Measurements from ENCODE around the gene PIK3R3.

The PIK3R3 gene

DNA sequence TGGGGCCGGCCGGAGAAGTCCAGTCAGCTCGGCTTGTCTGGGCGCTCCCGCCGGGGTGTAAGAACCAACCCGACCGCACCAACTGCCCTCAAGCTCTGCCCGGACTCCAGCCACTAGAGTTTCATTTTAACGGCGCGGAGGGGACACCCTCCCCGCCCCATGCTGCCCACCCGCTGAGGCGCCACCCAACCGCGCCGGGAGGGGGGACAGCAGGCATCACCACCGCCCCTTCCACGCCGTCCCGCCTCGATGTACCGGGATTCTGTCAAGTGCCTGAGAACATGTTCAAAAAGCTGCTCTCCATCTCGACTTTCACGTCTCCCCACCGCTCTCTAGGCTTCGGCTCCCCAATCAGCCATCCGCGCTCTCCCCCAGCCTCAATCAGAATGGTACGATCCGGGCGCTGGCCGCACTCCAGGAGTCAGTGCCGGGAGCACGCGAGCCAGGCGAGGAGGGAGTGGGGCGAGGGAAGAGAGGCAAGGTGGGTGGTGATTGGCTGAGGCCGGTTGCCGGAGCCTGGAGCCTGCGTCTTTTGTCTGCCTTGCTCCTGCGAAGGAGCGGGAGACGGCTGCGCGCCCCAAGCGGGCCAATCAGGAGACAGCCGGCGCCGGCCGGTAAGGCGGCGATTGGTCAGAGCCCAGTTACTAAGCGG, at the start of gene PIK3R3:
Gene PIK3R3 (minus strand): TSS at position 101 of the 652 bp plus-strand sequence. CDS start 677 bp downstream, outside the sequence.
- peak; percentile 83 for DNase-seq

DNA sequence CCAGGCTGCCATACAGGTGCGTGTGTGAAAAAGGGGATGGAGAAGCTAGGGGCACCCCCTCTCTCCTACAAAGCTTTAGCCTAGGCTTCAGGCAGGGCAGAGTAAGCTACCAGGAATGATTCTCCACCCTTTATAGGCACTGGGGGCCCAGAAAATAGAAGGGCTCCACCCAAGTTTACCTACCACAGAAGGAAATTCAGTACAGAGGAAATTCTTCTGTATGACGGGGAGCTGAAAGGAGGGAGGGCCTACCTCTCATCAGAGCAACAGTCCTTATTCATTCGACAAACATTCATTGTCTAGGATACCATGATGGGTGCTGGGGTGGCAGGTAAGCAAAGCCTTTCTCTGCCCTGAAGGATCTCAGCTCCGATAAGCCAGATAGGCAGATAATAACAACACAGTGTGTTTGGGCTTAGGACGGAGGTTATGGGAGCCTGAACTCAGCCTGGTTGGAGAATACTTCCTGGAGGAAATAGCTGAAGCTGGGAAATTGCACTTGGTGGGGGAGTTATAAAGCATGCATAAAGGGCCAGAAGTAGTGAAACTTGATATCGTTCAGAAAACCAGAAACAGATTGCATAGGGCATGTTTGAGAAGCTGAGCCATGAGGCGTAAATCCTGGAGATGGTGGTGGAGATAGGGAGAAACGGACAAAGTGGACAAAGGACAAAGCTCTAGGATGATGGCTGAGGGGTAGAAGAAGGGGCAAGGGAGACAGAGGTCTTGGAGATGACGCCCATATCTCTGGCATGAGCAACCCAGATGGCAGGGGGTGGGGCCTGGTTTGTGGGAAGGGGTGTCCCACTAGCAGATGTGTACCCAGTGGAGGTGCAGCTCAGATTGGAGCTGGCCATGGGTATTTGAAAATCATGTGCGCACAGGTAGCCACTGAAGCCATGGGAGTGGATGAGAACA, 49.2 kb upstream of the PIK3R3 start:
- no peak for DNase-seq

DNA sequence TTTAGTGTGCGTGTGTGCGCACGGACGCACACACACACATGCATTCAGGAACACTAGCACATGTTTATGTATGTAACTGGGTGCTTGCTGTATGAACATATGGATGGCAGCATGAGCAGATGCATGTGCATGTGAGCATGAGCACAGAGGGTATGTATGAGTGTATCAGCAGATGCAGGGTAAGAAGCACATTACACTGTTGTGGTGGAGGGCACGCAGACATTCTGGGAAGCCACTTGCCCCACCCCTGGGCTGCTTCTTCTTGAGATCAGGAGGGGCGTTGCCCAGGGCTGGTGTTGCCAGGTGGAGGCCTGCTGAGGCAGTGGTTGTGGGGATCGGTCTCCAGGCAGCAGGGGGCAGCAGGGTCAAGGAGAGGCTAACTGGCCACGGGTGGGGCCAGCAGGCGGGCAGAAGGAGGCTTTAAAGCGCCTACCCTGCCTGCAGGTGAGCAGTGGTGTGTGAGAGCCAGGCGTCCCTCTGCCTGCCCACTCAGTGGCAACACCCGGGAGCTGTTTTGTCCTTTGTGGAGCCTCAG, 47.7 kb upstream of the PIK3R3 start:
- no peak for DNase-seq

DNA sequence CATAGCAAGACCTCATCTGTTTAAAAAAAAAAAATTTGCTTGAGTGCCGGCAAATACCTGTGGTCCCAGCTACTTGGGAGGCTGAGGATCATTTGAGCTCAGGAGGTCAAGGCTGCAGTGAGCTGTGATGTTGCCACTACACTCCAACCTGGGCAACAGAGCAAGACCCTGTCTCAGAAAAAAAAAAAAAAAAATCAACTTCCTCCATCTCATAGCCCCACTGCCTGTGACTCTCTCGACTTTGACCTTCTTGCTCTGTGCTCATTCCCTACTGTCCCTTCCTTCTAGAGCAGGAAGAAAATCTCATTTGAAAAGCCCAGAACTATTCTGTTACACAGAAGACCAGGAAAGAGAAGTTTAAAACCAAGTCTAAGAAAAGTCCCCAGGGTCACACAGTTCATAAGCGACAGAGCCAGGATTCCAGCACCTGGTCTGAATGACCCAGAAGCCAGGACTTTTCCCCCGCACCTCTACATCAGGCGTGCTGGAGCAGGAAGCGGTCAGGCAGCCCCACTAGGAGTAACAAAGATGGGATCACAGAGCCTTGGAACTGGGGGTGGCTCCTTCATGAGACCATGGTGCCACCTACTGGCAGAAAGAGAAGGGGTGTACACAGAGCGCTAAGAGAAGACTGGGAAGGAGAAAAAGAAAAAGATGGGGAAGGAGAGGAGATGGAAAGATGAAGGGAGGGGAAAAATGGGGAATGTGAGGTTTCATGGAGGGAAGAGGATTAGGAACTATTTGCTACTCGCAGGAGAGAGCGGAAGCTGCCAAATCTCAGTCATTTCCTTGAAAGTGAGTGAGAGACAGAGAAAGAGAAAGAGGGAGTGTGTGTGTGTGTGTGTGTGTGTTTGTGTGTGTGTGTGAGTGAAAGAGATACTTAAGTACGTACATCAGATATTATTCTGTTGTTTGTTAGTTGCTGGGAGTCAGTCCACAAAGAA, 47.0 kb upstream of the PIK3R3 start:
- DNase-seq = peak; percentile 40

DNA sequence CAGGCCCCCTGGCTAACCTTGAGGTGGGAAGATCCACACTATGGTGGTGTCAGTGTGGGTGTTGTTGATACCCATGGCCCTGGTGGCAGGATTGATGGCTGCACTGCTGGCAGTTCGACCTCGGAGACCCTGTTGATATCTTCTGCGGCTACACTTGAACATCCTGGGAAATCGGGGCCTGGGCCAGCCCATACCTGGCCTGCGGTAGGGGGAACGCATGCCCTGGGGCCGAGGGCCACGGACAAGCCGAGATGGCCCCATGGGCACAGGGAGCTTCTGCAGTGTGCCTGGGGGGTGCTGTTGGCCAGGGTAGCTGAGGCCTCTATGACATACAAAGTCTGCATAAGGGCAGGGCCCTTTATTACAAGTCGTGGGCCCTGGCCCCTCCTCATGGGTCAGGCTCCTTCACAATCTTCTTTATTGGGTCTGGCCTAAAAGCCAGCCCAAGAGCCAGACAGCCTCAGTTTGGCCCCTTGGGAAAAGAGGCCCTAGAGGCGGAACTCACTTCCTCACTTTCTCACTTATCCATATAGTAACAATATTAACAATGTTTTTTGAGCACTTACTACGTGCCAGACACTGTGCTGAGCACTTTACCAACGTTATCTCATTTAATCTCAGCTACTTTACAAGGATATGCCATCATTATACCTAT, 43.9 kb upstream of the PIK3R3 start, which contains the start of gene P3R3URF:
Gene P3R3URF (minus strand): TSS at position 278 of the 655 bp plus-strand sequence. CDS start 17 bp downstream, at position 261.
- no peak for DNase-seq

DNA sequence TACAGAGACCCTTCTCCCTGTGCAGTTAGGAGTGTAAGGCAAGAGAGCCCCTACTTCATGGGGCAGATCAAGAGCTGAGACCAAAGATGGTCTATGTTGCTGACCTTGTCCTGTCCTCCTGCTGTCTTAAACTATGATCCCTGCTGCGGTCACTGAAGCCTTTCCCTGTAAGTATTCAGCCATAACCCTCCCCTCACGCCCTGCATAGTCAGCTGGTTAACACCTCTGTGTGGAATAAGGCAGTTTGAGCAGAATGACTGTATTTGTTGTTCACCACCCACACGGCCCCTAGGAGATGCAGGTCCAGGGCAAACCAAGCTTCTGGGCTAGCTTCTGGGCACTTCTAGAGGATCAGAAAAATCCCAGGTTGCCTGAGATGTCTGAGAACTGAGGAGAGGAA, 42.8 kb upstream of the PIK3R3 start:
- DNase-seq = no peak

DNA sequence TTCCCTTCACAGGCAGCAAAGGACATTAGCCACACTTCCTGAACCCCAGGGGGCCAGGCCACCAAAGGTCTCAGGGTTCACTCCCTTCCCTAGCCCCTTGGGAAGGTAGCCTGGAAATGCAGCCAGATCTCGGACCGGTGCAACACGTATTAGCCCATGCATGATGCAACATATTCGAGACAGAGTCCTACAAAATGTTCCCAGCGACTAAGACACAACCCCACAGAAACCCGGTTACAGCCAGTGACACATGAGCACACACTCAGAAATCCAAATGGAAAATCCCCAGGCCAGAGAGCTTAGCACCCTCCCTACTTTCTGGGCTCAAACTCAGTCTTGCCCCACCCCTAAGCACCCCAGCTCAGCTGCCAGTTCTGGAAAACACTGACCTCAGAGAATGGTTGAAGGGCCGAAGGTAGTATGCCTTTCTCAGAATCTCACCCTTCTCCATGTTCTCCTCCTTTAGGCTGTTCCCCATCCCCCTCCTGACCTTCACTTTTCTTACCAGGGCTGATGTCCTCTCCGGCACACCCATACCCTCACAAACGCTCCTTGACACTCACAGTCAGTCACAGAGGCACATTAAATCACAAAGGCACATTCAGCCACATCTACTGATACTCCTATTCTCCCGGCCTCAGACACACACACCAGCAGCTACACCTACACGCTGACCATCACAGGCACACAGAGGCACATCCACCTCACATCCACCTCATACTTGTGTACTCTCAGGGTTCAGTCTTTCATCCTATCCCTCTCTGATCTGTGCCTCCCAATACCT, 42.2 kb upstream of the PIK3R3 start, which contains the start of gene TSPAN1:
Gene TSPAN1 (plus strand): TSS at position 640 of the 784 bp plus-strand sequence. CDS start 6,021 bp downstream, outside the sequence.
- no peak for DNase-seq

DNA sequence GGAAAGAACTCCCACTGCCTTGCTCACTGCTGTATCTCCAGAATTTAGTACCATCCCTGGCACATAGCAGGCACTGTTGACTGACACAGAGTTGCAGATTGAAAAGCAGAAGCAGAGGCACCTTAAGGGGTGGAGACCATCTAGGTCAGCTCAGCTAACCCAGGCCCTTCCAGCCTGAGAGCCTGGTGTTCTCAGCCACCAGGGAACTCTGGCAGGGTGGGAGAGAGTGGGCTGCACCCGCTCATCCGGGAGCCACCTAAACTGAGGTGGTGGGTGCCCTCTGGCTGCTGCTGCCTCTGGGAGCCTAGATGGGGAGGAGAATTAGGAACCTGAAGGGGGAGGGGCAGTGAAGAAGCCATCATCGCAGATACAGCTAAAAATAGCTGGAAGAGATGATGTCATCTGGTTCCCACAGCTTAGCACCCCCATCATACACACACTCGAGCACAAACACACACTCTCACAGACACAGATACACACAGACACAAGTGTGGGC, 41.0 kb upstream of the PIK3R3 start:
- DNase-seq = no peak

DNA sequence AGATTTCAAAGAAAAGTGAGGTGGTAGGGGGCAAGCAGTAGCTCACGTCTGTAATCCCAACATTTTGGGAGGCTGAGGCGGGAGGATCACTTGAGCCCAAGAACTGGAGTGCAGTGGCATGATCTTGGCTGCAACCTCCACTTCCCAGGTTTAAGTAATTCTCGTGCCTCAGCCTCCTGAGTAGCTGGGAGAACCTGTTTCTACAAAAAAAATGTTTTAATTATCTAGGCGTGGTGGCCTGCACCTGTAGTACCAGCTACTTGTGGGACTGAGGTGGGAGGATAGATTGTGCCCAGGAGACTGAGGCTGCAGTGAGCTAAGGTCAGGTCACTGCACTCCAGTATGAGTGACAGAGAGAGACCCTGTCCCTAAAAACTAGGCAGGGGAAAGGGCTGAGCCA, 39.9 kb upstream of the PIK3R3 start:
- DNase-seq = no peak

DNA sequence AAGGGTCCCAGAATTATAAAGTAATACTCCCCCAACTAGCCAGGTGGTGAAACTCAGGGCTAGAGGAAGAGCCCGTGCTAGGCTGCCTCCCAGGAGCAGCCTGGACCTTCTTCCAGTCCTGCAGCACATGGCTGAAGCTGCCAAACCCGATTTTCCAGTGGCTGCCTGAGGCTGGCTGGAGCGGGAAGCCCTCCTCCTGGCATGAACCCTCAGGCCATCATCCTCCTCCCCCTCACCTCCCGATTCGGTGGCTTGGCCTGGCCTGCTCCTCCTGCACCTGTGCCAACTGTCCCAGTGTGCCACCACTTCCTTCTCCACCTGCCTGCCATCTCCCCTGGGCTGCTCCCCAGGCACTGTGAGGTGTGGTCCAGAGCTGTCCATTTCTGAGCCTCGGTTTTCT, 39.4 kb upstream of the PIK3R3 start:
- DNase-seq = no peak

DNA sequence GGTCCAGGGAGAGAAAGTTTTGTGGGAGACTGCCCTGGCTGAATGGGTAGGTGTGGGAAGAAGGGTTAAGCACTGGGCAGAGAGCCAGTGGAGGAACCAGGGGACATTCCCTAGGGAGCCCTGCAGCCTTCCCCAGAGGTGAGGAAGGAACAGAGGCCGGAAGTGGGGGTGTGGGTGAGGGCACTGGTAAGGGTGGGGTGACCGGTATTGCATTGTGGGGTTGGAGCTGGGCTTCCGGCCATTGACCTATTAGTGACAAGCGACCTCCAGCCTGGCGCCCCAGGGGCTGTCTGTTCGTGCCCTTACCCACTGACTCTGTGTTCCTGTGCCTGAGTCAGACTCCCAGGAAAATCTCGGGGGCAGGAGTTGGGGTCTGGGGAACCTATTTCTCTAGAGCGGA, 38.9 kb upstream of the PIK3R3 start:
- no peak for DNase-seq

DNA sequence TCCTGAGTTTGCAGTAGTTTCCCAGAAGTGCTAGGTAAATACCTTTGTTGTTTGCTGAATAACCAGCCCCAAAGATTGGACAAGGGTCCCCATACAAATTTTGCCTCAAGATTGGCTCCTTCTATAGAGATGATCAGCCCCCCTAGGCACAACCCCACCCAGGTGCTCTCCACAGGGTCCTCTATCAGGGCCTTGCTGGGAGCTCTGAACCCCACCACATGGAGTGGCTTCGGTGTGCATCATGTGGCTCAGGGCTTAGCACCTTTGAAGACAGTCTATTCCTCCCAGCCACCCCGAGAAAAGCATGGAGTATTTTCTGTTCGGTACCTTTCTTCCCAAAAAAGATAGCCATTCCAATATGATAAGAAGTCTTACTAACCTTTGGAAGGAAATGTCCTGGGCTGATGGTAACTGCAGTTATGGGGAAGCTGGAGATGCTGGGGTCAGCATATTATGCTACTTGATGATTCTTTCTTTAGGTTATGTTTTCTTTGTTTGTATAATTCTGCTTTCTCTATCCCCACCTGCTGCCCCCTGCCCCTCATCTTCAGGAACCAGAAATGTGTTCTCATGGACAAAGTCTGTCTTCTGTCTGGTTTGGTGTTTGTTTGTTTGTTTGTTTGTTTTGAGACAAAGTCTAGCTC, 37.5 kb upstream of the PIK3R3 start:
- no peak for DNase-seq

DNA sequence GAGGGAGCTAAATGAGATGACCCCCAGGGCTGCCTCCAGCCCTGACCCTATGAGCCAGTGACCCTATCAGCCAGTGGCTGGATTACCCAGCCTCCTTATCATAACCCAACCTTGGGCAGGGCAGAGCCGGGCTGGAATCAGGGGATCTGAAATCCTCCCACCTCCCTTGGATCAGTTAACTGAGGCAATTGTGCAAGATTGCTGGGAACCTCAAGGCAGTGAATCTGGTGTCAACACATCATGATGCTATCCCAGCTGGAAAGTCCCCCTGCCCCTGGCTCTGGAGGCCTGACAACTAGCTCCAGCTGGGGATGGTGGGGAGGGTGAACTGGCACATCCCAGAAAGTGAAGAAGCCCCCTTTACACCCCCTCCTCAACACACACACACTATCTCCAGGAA, 36.0 kb upstream of the PIK3R3 start:
- no peak for DNase-seq

DNA sequence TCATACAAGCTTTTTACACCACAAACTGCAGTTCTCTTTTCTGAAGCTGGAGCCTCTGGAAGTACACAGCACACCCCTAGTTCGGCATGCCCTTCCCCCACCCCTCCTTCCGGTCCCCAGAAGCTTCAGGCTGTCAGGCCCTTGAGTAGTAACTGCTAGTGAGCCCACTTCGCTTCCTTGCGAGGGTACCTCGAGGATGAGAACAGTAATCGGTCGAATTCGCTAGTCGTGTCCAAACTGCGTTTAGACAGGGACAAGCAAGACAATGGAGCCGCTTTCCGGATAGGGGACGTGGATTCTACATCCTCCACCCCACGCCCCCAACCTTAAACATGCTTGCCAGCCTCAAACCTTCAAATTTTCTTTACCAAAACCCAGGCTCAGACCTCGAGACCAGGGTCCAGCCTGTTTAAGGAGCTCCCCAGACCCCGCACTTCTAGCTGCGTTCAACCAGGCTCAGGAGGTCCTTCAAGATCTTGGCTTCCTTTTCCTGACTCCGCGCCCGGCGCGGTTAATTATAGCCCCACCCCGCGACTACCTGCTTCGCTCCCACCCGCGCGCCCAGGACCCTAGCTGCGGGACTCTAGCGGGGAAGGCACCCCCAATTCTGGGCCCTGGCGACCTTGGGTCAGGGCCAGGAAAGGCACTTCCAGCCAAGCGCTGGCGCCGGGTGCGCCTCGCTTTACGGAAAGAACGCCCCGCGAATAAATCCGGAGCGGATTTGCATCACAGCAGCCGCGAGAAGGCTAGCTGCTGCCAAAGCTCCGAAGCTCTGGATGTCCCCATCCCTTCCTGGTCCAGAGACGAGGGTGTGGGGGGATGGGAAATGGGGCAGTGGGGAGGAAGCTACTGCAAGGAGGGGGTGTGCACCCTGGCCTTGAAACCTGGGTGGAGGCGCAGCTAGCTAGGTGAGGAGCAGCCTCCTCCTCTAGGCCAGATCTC, 34.4 kb upstream of the PIK3R3 start:
- DNase-seq = peak; percentile 28

DNA sequence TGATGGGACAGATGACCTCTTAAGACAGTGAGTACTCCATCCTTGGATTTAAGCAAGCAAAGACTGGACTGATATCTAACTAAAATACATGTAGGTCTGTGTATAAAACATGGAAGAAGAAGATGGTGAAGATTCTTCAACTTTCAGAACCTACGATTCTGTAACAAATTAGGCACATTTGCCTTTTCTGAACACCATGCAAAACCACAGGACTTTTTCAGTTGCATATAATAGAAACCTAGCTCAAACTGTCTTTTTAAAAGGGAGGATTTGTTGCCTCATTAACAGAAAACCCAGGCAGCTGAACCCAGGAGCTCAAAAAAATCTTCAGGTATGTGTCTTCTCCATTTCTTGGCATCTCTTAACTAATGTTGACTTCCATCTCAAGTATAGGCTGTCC, 27.8 kb upstream of the PIK3R3 start:
- no peak for DNase-seq

DNA sequence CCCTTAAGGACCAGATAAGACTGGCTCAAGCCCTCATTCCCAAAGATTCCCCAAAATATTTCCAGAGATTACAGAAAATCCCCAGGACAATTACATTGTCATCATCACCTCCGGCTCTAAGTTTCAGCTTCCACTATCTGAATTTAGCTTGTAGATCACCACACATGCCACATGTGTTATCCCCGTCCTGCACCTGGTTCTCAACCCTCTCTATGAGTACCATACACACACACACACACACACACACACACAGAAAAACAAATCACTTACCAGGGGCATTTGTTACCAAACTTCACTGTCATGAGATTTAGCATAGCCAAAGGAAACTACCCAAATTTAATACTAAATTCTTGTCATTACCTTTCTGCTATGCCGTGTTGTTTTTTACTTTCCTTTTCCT, 27.1 kb upstream of the PIK3R3 start:
- DNase-seq = no peak

DNA sequence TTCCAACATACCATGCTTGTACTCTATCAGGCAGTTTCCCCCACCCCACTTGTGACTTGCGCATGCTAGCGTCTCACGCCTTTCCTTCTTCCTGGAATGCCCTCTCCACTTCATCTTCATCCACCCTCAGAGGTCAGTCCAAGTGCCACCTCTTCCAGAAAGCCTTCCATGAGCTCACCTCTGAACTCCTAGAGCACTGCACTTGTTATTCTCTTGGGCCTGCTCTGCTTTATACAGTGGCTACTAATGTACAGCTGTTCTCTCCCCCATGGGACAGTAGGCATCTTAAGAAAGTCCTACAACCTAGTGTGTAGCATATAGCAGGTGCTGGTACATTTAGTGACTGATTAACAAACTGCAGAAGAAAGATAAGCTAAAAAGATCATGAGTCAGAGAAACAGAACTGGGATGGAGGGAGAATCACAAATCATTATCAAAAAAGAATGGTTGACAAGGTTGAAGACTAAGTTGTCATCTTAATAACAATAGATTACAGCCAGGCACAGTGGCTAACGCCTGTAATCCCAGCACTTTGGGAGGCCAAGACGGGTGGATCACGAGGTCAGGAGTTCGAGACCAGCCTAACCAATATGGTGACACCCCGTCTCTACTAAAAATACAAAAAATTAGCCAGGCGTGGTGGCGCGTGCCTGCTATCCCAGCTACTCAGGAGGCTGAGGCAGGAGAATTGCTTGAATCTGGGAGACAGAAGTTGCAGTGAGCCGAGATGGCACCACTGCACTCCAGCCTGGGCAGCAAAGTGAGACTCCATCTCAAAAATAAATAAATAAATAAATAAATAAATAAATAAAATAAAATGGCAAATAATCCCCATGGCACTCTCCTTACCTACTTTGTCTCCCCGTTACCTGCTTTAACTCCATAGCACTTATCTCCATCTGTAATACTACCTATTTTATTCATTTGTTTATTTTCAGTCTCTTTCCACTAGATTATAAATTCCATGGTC, 26.2 kb upstream of the PIK3R3 start:
- DNase-seq = no peak

DNA sequence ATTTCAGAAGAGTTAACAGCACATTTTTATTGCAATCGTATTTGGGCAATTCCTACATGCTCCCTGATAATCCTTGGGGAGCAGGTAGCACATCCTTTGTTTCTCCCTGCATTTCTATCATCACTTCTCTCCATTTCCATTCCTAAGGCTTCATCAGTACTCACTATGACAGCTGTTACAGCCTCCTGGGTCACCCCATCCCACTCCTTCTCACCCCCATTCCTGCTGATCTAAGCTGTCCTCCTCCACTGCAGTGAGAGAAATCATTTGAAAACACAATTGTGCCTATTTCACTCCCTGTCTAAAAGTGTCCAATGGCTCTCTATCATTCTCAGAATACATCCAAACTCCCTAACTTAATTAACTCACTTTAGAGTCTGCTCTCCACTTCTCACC, 25.5 kb upstream of the PIK3R3 start:
- no peak for DNase-seq

Measured in activated effector memory CD4-positive, alpha-beta T cell treated with Interleukin-2 at 50 U/mL for 16 hours (primary cell).